ENCODE measurements around the gene IL17RC.

The IL17RC gene

DNA sequence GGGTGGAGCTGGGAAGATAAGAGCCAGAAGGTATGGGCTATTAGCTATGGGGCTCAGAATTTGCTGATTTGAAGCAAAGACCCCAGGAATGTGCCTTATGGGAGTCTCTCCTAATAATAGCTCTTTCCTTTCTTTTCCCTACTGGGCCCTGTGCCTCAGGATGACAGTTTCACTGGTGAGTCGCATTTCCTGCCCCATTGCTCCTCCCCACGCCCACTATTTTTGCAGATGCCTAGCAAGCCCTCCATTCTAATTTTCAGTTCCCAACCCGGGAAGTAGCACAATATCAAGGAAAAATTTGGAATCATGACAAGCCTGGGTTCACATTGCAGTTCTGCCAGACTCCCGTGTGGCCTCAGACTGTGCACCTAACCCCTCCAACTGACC, 13.7 kb upstream of the IL17RC start:
- no peak overlapping the region for H3K4me3 ChIP-seq (ENCODE audit: low read depth, low read length)
- TF ChIP-seq, protein P1, sequence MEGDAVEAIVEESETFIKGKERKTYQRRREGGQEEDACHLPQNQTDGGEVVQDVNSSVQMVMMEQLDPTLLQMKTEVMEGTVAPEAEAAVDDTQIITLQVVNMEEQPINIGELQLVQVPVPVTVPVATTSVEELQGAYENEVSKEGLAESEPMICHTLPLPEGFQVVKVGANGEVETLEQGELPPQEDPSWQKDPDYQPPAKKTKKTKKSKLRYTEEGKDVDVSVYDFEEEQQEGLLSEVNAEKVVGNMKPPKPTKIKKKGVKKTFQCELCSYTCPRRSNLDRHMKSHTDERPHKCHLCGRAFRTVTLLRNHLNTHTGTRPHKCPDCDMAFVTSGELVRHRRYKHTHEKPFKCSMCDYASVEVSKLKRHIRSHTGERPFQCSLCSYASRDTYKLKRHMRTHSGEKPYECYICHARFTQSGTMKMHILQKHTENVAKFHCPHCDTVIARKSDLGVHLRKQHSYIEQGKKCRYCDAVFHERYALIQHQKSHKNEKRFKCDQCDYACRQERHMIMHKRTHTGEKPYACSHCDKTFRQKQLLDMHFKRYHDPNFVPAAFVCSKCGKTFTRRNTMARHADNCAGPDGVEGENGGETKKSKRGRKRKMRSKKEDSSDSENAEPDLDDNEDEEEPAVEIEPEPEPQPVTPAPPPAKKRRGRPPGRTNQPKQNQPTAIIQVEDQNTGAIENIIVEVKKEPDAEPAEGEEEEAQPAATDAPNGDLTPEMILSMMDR (IDR thresholded peaks at IDR 0.05; ENCODE audit: borderline replicate concordance, insufficient read depth, low read depth, low read length), result no peak

GRCh38 chr3:9903904-9904303, 13.0 kb upstream of the IL17RC start:
- H3K4me3 ChIP-seq (ENCODE audit: low read depth, low read length), result no peak overlapping the region
- TF ChIP-seq, protein P1 (IDR thresholded peaks at IDR 0.05; ENCODE audit: borderline replicate concordance, insufficient read depth, low read depth, low read length), result no peak

- TF ChIP-seq, protein P1 (IDR thresholded peaks at IDR 0.05; ENCODE audit: borderline replicate concordance, insufficient read depth, low read depth, low read length), result no peak
- no peak overlapping the region for H3K4me3 ChIP-seq (ENCODE audit: low read depth, low read length)
These were observed 10.4 kb upstream of the IL17RC start for GRCh38 chr3:9906480-9906879.

- TF ChIP-seq, protein P1 (IDR thresholded peaks at IDR 0.05; ENCODE audit: borderline replicate concordance, insufficient read depth, low read depth, low read length), result no peak
These were observed 8.6 kb upstream of the IL17RC start for GRCh38 chr3:9908286-9908685.

GRCh38 chr3:9909221-9910013, 7.5 kb upstream of the IL17RC start:
- TF ChIP-seq, protein P1 (IDR thresholded peaks at IDR 0.05; ENCODE audit: borderline replicate concordance, insufficient read depth, low read depth, low read length), result no peak
- H3K4me3 ChIP-seq (ENCODE audit: low read depth, low read length), result no peak overlapping the region

More at GRCh38 chr3:9908286-9908685, 8.6 kb upstream of the IL17RC start:
- no peak overlapping the region for H3K4me3 ChIP-seq (ENCODE audit: low read depth, low read length)

- TF ChIP-seq, protein P1 (IDR thresholded peaks at IDR 0.05; ENCODE audit: borderline replicate concordance, insufficient read depth, low read depth, low read length), result no peak
- H3K4me3 ChIP-seq (ENCODE audit: low read depth, low read length), result no peak overlapping the region
These were observed 5.0 kb upstream of the IL17RC start for GRCh38 chr3:9911863-9912262.

DNA sequence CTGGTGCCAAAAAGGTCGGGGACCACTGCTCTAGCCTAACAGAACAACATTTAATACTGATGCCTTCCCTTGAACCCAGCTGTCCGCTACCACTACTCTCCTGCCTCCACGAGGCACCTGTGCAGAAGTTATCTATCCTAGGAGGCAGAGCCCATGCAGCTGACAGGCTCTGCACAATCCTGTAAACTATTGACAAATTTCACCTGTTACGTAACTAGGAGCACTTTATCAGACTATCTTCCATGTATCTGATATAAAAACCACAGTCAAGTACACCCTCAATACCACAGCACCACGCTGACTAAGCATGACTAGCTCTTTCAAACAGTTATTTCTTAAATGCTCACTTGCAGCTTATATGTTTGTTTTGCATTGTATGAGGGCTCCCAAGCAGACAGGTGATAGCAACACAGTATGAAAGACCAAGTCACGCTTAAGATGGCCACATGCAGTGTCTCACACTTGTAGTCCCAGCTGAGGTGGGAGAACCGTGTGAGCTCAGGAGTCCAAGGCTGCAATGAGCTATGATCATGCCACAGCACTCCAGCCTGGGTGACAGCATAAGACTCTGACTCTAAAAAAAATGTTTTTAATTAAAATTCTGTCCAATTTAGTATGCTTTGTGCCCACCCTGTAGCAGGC, 4.5 kb upstream of the IL17RC start:
- H3K4me3 ChIP-seq (ENCODE audit: low read depth, low read length), result no peak overlapping the region
- TF ChIP-seq, protein P1 (IDR thresholded peaks at IDR 0.05; ENCODE audit: borderline replicate concordance, insufficient read depth, low read depth, low read length), result no peak

Measured in GM12875 (cell line).